RKO (cell line): ENCODE data around the gene SH3RF2.
"Not testable (repeated sequence)": the region's sequence is repeated elsewhere in the genome, so short reads cannot be mapped to it uniquely, and the experiment has no call there.

Experiments used
- DNase-seq: peaks from one replicate; pipeline ENCODE4 v3.0.0-alpha.2; 2016; ENCODE audit warnings: low spot score

SH3RF2 gene

DNA sequence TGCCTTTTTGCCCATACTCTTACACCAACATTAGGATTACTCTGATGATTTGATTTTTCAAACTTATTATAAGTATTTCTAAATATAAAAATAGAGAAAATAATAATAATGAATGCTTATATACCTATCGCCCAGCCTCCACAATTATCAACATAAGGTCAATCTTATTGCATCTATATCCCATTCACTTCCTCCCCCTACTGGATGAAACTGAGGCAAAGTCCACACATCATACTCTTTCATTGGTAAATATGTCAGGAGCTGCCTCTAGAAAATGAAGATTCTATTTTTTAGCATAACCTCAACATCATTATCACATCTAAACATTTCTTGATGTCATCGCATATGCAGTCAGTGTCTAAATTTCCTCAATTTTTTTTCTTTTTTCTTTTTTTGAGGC, 44.3 kb downstream of the SH3RF2 start:
- no peak for DNase-seq

- no peak for DNase-seq
Observed at GRCh38 chr5:145981589-145982571, 45.5 kb downstream of the SH3RF2 start.

GRCh38 chr5:145982572-145983318, 46.4 kb downstream of the SH3RF2 start:
- no peak for DNase-seq

DNA sequence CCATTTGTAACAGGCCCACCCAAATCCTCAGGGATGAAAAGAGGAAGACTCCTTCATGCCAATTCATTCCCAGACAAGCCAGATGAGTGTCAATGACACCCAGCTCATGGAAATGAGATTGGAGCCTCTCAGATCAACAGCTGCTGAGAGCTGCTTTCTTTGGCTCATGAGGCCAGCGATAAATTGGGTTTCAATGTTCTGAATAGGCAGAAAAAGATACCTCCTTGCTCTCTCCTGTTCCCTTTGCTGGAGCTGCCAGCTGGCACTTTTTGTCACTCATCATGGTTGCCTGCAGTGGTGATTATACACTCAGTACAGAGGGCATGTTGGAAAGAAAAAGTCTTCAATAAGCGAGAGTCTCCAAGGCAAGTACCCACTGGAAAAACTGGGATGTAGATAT, 47.1 kb downstream of the SH3RF2 start:
- no peak for DNase-seq

GRCh38 chr5:145984072-145984471, 47.7 kb downstream of the SH3RF2 start:
- DNase-seq, result no peak

DNA sequence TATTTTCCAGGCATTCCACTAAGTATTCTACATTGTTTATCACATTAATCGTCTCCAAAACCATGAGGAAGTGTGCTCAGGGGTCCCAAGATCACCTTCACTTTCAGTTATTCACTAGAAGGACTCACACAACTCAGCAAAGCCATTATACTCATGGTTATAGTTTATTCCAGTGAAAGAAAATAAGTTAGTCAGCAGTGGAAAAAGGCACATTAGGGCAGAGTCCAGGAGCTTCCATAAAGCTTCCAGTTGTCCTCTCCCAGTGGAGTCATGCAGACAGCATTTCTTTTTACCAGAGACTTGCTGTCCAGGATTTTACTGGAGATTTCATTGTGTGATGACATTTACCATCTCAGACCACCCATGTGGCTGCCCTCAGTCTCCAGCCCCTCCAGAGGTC, 51.5 kb downstream of the SH3RF2 start:
- DNase-seq, result no peak

DNA sequence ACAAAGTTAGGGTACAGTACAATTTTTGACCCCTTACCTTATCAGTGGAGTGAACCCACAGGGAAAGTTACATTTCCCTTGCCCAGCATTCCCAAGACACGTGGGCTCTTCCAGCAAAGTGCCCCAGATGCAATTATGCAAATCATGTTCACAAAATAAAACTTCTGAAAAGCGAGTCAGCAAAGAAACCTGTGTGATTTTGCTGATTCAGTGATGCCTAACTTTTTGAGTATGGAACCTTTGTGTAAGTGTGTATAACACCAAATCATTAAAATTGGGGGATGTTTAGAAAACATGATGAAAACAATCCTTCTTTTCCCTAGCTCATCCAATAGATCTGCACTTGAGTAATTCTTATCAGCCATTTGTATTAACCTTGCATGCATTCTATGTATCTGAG, 52.6 kb downstream of the SH3RF2 start:
- DNase-seq, result no peak

DNA sequence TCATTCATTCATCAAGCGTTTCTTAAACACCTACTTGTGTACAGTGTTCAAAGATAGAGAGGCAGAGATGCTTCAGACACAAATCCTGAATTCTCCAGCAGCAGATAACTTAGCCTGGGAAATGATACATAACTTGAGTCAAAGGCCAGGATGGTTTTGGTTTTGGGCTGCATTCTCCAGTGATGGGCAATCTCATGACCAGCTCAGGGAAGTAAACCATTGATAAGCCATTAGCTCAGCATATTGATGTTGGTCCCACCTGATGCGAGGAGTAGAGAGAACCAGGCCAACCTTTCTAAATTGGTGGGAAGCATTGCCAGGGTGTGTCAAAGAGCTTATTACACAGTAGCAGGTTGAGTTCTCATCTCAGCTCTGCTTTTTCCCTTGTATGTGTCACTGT, 53.0 kb downstream of the SH3RF2 start:
- no peak for DNase-seq

DNA sequence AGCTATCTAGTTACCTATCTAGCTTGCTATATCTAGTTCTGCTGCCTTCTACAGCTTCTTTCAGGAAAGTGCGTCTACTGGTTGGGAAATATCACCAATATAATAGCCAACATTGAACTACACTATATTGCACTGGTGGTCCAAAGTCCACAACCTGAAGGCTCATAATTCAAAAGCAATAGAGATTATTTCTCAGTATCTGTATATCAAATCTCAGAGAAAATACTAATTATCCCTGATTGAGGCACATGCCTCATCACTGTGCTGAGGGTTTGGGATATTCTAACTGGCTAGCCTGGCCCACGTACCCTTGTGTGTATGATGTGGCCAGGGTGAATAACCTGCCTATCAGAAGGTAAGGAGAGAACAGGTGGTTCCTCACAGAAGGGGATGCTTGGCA, 53.8 kb downstream of the SH3RF2 start:
- no peak for DNase-seq

DNA sequence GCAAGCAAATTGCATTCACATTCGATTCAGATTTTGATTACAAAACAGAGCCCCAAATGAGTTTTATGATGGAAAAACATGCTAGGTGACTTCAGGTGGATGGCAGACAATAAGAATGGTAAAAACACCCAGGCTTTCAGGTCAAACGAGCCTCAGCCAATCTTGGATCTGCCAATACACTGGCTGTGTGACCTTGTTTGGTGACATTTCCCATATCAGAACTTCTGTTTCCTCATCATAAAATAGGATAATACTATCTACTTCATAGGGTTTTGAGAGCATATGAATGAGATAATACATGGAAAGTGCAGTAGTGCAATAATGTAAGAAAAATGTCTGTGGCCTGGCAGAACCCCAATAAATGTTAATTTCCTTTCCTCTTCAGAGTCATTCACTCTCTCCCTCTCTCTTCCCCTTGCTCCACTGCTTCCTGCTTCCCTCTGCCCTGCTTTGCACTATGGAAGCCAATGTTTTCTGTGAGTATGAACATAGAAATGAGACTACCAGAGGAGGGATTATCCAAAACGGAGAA, 54.7 kb downstream of the SH3RF2 start:
- no peak for DNase-seq

DNA sequence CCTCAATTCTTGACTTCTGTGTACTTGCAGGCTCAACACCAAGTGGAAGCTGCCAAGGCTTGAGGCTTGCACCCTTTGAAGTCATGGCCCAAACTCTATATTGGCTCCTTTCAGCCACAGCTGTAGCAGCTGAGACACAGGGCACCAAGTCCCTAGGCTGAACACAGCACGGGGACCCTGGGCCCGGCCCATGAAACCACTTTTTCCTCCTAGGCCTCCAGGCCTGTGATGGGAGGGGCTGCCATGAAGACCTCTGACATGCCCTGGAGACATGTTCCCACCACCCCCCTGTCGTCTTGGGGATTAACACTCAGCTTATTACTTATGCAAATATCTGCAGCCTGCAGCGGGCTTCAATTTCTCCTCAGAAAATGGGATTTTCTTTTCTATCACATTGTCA, 57.2 kb downstream of the SH3RF2 start:
- not testable (repeated sequence) for DNase-seq

GRCh38 chr5:145996135-145996534, 59.8 kb downstream of the SH3RF2 start:
- no peak for DNase-seq

DNA sequence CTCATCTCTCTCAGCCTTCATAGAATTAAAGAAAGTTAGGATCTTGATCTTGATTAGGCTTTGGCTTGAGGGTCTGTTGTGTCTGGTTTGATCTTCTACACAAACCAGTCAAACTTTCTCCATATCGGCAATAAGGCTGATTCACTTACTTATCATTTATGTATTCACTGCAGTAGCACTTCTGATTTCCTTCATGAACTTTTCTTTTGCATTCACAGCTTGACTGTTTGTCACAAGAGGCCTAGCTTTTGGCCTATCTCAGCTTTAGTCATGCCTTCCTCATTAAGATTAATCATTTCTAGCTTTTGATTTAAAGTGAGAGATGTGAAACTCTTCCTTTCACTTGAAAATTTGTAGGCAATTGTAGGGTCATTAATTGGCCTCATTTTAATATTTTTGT, 62.8 kb downstream of the SH3RF2 start:
- DNase-seq, result no peak

DNA sequence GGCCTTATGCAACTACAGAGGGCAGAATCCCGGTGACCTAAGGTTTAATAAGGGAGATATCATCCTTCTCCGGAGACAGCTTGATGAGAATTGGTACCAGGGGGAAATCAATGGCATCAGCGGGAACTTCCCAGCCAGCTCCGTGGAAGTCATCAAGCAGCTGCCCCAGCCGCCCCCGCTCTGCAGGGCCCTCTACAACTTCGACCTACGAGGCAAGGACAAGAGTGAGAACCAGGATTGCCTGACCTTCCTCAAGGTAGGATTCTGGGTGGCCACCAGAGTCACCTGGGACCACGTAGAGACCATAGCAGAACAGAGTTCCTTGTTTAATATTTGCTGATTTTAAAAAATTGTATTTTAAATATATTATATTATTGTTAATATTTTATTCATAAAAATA, 63.7 kb downstream of the SH3RF2 start:
- DNase-seq, result no peak

- peak; percentile 20 for DNase-seq
Observed at GRCh38 chr5:146001544-146002190, 65.3 kb downstream of the SH3RF2 start.

GRCh38 chr5:146002491-146002890, 66.1 kb downstream of the SH3RF2 start:
- no peak for DNase-seq

DNA sequence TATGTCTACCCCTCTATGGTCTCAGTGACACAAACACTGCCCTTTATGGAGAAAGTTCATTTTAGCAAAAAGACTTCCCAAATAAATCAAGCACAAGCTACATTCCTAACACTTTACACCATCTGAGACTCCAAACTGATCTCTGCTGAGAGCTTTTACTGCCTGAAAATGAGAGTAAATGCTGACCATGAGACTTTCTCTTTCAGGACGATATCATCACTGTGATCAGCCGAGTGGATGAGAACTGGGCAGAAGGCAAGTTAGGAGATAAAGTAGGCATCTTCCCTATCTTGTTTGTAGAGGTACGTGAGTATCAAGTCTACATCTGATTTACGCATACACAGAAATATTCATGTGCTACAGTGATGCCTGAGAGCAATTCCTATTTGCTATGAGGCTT, 67.5 kb downstream of the SH3RF2 start:
- no peak for DNase-seq

- DNase-seq, result no peak
Observed at GRCh38 chr5:146005264-146005663, 68.9 kb downstream of the SH3RF2 start.

DNA sequence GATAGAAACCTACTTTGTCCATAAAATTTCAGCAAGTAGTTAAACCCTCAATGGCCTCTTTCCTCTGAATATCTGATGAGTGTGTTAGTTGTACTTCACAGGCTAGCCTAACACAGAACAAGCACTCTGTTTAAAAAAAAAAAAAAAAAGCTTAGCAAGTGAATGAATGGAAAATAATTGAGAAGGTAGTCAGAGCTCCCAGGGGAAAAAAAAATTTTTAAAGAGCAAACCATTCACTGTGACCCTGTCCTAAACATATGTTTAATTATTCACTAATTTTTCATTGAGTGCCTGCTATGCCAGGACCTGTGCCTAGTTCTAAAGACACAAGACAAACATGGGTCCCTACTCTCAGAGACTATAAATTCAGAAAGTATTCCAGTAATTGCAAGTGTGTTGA, 69.3 kb downstream of the SH3RF2 start:
- DNase-seq, result no peak

- no peak for DNase-seq
Observed at GRCh38 chr5:146006470-146007190, 70.3 kb downstream of the SH3RF2 start.

- DNase-seq, result peak; percentile 60
Observed at GRCh38 chr5:146007270-146007669, 70.9 kb downstream of the SH3RF2 start.

- DNase-seq, result no peak
Observed at GRCh38 chr5:146007989-146008388, 71.6 kb downstream of the SH3RF2 start.
